GM10847 (cell line): ENCODE results near the gene KRTAP4-11.
"Not testable (repeated sequence)": the region's sequence is repeated elsewhere in the genome, so short reads cannot be mapped to it uniquely, and the experiment has no call there.

Experiments
- POLR2A ChIP-seq: IDR thresholded peaks from 2 replicates; pipeline ENCODE4 v1.6.1; 2011; ENCODE audit not compliant: insufficient read length; ENCODE audit errors: extremely low read depth

The KRTAP4-11 gene

GRCh38 chr17:41084100-41084856, 33.9 kb downstream of the KRTAP4-11 start, which contains the start of gene KRTAP4-7:
KRTAP4-7 (plus strand) TSS chr17:41084150; CDS start chr17:41084207, 57 bp downstream.
- not testable (repeated sequence) for TF ChIP-seq POLR2A

GRCh38 chr17:41082626-41083025, 35.5 kb downstream of the KRTAP4-11 start:
- TF ChIP-seq POLR2A: no peak

- no peak for TF ChIP-seq POLR2A
Measured at GRCh38 chr17:41076788-41077187, 41.4 kb downstream of the KRTAP4-11 start.

GRCh38 chr17:41073676-41074075, 44.5 kb downstream of the KRTAP4-11 start:
- TF ChIP-seq POLR2A: no peak

- no peak for TF ChIP-seq POLR2A
Measured at GRCh38 chr17:41071606-41072360, 46.4 kb downstream of the KRTAP4-11 start.

- no peak for TF ChIP-seq POLR2A
Measured at GRCh38 chr17:41069031-41069430, 49.1 kb downstream of the KRTAP4-11 start.

GRCh38 chr17:41067281-41067680, 50.9 kb downstream of the KRTAP4-11 start:
- TF ChIP-seq POLR2A: no peak
